Measurements from ENCODE around the gene GNPTG. TPM values are rescaled to one million over a fixed set of nuclear protein-coding genes. Genes with fewer than 3 reads are reported as not detected.

GNPTG gene
- total and polyA plus RNA-seq, 2 of the 8 experiments (the other 6 are each of a cell fraction or from before 2014, with no cell fraction given): 26.2 to 51.2 TPM

- Histone ChIP-seq H3K9me3 (ENCODE audit: insufficient read depth in 2 of 2, low read depth in 1 of 2, low read length in 1 of 2) (no peaks in the 10 kb centered on the region), H3K18ac (ENCODE audit: extremely low read depth, low read length) (no peak overlapping the region), H3K9ac (replicated peaks in 1 of 4; ENCODE audit: extremely low read depth in 1 of 4, low read depth in 3 of 4, low read length in 3 of 4) (no peak overlapping the region), H3K27me3 (replicated peaks in 1 of 4; ENCODE audit: control insufficient read depth in 3 of 4, extremely low read depth in 1 of 4, insufficient read depth in 3 of 4, low read length in 3 of 4) (no peaks in the 10 kb centered on the region; a peak in 2 of 7 replicates), H3K4me3 (ENCODE audit: extremely low read depth in 1 of 4, insufficient read depth in 2 of 4, low read depth in 3 of 4, low read length in 4 of 4) (no peak overlapping the region), H3K4me2 (ENCODE audit: insufficient read depth in 1 of 2, low read depth in 2 of 2, low read length in 2 of 2) (no peak overlapping the region), H3K36me3 (ENCODE audit: control insufficient read depth in 2 of 4, insufficient read depth in 4 of 4, low read length in 3 of 4) (peaks cover 4 to 9% (median 5%) of the 10 kb centered on the region in 4 experiments; a peak in 4 of 8 replicates), H2BK20ac (ENCODE audit: low read length) (no peak overlapping the region), H3K23me2 (ENCODE audit: low read depth, low read length) (peaks cover 14% of the 10 kb centered on the region), H3K27ac (ENCODE audit: low read depth, low read length) (no peak overlapping the region), H3K23ac (ENCODE audit: insufficient read length) (no peak overlapping the region), H3K4ac (replicated peaks; ENCODE audit: insufficient read length, low read depth, low read length) (no peak overlapping the region), H2BK12ac (ENCODE audit: low read depth, low read length) (no peak overlapping the region), H3K14ac (ENCODE audit: insufficient read length) (no peak overlapping the region), H3K56ac (replicated peaks; ENCODE audit: insufficient read length, low read depth, low read length) (no peak overlapping the region), H3K79me1 (ENCODE audit: low read depth, low read length) (peaks cover 16% of the 10 kb centered on the region), H3K4me1 (replicated peaks in 1 of 4; ENCODE audit: control insufficient read depth in 3 of 4, insufficient read depth in 4 of 4, low read length in 3 of 4) (peaks cover 0 to 7% (median 4%) of the 10 kb centered on the region in 4 experiments; a peak in 3 of 7 replicates), H3K79me2 (ENCODE audit: control insufficient read depth in 1 of 2, insufficient read depth in 2 of 2, low read length in 2 of 2) (peaks cover 0 to 32% of the 10 kb centered on the region in 2 experiments; a peak in 2 of 4 replicates), H4K91ac (replicated peaks; ENCODE audit: insufficient read length, low read length) (no peak overlapping the region), H2BK15ac (ENCODE audit: low read length) (no peak overlapping the region), H2AK5ac (ENCODE audit: low read depth, low read length) (no peak overlapping the region), H4K5ac (ENCODE audit: insufficient read length, low read depth, low read length) (no peak overlapping the region), H2BK5ac (ENCODE audit: low read depth, low read length) (no peak overlapping the region), H2AFZ (ENCODE audit: low read length) (no peak overlapping the region), H2BK120ac (replicated peaks; ENCODE audit: low read depth, low read length) (no peak overlapping the region), H4K8ac (ENCODE audit: extremely low read depth, insufficient read depth, low read length) (no peak overlapping the region), H4K20me1 (replicated peaks in 1 of 2; ENCODE audit: control insufficient read depth in 1 of 2, insufficient read depth in 2 of 2, low read length in 2 of 2) (peaks cover 0 to 11% of the 10 kb centered on the region in 2 experiments)
- DNase-seq (ENCODE audit: low read depth in 1 of 2, low spot score in 2 of 2): no peak
- CTCF ChIA-PET (ENCODE audit: partially characterized antibody): interaction anchor here (7.1 to 11.1 kb wide), 2 partner anchors 12 to 18 kb away, joined by 43 to 52 read pairs; partner anchors contain the start of gene BAIAP3
- POLR2A ChIA-PET (ENCODE audit: partially characterized antibody): interaction anchor here (1.3 to 2.8 kb wide), 3 partner anchors 14 to 84 kb away, joined by 3 to 13 read pairs (median 8); no protein-coding TSS in a partner anchor
- 91% methylated on average over 16 of the region's 16 CpGs; no CpG with 5 or more reads in 1 of the 2 experiments for WGBS, 2 experiments (ENCODE audit: extremely low coverage in 1 of 2, insufficient coverage in 1 of 2, insufficient read length in 1 of 2, insufficient replicate concordance in 2 of 2, low coverage in 1 of 2, low lambda C conversion rate in 2 of 2, missing lambda C conversion rate in 1 of 2)
- no peak for FAIRE-seq
- TF ChIP-seq TAF7 (optimal IDR thresholded peaks at IDR 0.05; ENCODE audit: borderline replicate concordance, low read depth, low read length): no peak
- TF ChIP-seq EP300 (IDR thresholded peaks at IDR 0.05; ENCODE audit: borderline replicate concordance in 1 of 2, low read depth in 2 of 2, low read length in 2 of 2): no peak
- TF ChIP-seq KDM4A (IDR thresholded peaks at IDR 0.05; ENCODE audit: low read depth, low read length, severe bottlenecking): no peak
- no peak for TF ChIP-seq NRF1 (IDR thresholded peaks at IDR 0.05; ENCODE audit: low read depth, low read length)
- no peak for TF ChIP-seq CBX8 (IDR thresholded peaks at IDR 0.05; ENCODE audit: borderline replicate concordance, low read depth, low read length)
- TF ChIP-seq RXRA (IDR thresholded peaks at IDR 0.05; ENCODE audit: insufficient read depth, low read depth, low read length): no peak
- TF ChIP-seq ASH2L (IDR thresholded peaks at IDR 0.05; ENCODE audit: low read length): no peak
- TF ChIP-seq HDAC2 (IDR thresholded peaks at IDR 0.05; ENCODE audit: borderline replicate concordance in 1 of 2, low read depth in 2 of 2, low read length in 2 of 2): no peak
- TF ChIP-seq GABPA (IDR thresholded peaks at IDR 0.05; ENCODE audit: borderline replicate concordance, insufficient read depth, low read length): no peak
- no peak for TF ChIP-seq HDAC6 (IDR thresholded peaks at IDR 0.05; ENCODE audit: low read depth, low read length)
- no peak for TF ChIP-seq E2F6 (IDR thresholded peaks at IDR 0.05)
- no peak for TF ChIP-seq JUND (IDR thresholded peaks at IDR 0.05; ENCODE audit: low read length)
These were observed 2.4 kb upstream of the GNPTG start for GRCh38 chr16:1349351-1349750.
